HG03025 (cell line): ENCODE results near the gene KIFBP.
"Not testable (repeated sequence)": the region's sequence is repeated elsewhere in the genome, so short reads cannot be mapped to it uniquely, and the experiment has no call there.

Experiments
- ATAC-seq: cut with Tn5 transposase; IDR thresholded peaks from one replicate; pipeline ENCODE4 v1.9.1; 2021; ENCODE audit warnings: mild to moderate bottlenecking, moderate library complexity; ENCODE audit not compliant: unreplicated experiment, low FRiP score

KIFBP gene

GRCh38 chr10:68988530-68989316, at the start of gene KIFBP:
TSS of gene KIFBP (plus strand) at chr10:68988803. CDS start at chr10:68988833, 30 bp downstream.
- ATAC-seq: peak; percentile 72

- no peak for ATAC-seq
Observed at GRCh38 chr10:68938884-68939283, 49.7 kb upstream of the KIFBP start.

GRCh38 chr10:68940917-68941316, 47.7 kb upstream of the KIFBP start:
- ATAC-seq: not testable (repeated sequence)

DNA sequence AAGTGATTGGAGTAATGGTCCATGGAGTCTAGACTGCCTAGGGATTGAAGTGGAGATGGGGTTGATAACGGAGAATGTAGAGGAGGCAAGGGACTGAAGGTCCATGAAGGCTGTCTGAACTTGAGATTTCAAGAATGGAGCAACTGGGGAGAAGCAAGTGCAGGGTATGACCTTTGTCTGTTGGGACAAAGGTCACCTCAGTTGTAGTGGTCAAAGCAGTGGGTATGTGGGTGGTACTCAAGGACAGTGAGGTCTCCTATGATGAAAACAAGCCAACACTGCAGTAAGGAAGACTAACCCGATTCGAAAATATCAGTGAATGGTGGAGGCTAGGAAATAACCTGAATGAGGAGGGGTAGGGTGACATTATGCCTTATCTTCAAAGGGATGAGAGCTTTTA, 38.0 kb upstream of the KIFBP start:
- no peak for ATAC-seq

DNA sequence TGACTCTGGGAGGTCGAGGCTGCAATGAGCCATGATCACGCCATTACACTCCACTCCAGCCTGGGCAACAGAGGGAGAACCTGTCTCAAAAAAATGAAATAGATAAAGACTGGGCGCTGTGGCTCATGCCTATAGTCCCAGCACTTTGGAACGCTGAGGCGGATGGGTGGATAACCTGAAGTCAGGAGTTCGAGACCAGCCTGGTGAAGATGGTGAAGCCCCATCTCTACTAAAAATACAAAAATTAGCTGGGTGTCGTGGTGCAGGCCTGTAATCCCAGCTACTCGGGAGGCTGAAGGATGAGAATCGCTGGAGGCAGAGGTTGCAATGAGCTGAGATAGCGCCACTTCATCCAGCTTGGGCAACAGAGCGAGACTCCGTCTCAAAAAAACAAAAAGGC, 33.7 kb upstream of the KIFBP start:
- no peak for ATAC-seq

DNA sequence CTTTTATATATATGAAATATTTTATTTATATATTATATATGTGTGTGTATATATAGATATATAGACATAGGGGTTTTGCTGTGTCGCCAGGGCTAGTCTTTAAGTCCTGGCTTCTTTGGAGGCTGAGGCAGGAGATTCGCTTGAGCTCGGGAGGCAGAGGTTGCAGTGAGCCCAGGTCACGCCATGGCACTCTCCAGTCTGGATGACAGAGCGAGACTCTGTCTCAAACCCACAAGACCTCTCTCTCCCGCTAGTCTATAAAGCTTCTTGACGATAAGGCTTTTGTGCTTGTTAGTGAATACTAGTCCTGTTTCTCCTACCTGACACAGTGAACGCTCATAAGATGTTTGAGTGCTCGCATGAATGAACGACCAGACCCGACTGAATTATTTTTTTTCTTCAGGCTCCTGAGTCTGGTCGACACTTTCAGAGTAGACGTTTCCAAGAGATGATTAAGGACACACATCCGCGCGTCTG, 33.2 kb upstream of the KIFBP start:
- ATAC-seq: no peak

- ATAC-seq: peak; percentile 87
Observed at GRCh38 chr10:68955832-68956532, 32.6 kb upstream of the KIFBP start, which contains the start of gene DDX21. TSS of gene DDX21 (plus strand) at chr10:68956170. CDS start at chr10:68956226, 56 bp downstream.

DNA sequence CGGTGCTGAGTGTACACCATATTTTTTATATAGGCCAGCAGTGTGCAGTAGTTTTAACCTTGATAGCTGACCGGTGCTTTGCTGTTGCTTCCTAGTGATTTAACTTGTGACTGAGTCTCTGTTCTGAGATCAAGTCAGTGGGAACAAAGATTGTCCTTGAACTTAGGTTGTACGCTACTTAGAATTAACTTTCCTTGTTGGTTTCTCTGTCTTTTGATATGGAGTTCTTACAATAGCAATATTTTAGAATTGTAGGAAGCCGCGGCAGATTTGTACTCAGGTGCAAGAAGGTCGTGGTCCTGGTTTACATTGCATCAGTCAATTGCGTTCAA, 31.4 kb upstream of the KIFBP start:
- ATAC-seq: no peak

DNA sequence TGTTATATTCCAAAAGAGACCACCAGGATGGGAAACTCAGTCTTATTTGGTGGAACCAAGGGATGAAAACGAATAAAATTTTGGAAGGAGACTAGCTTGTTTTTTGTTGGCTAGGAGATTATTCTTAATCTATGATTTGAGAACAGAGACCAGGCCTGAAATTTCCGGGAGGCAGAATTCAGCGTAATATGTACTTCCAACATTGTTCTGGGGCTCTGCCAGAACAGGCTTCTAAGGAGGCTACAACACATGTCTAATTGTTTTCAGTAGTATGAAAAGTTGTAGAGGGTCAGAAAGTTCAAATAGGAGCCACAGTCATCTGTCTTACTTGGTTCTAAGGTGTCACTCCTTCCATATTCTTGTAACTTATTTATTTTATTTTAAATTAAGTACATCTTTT, 30.9 kb upstream of the KIFBP start:
- no peak for ATAC-seq

GRCh38 chr10:68959695-68960527, 28.7 kb upstream of the KIFBP start:
- no peak for ATAC-seq

- ATAC-seq: no peak
Observed at GRCh38 chr10:68963151-68963550, 25.5 kb upstream of the KIFBP start.

DNA sequence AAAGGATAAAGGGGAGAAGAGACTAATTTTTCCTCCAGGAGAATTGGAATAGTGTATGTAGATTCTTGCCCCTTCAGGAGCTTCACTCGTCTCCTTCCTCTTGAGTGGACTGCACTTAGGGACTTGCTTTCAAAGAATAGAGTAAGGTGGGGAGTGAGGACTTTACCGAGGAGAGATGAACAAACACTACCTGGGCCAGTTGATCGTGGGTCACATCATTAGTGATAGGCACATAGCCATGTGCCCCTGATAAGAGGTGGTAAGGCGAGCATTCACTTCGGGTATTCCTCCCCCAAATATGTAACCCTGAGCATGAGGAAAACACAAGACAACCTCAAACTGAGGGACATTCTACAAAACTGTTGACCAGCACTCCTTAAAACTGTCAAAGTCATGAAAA, 14.6 kb upstream of the KIFBP start:
- ATAC-seq: no peak

GRCh38 chr10:68975936-68976473, 12.6 kb upstream of the KIFBP start:
- not testable (repeated sequence) for ATAC-seq

DNA sequence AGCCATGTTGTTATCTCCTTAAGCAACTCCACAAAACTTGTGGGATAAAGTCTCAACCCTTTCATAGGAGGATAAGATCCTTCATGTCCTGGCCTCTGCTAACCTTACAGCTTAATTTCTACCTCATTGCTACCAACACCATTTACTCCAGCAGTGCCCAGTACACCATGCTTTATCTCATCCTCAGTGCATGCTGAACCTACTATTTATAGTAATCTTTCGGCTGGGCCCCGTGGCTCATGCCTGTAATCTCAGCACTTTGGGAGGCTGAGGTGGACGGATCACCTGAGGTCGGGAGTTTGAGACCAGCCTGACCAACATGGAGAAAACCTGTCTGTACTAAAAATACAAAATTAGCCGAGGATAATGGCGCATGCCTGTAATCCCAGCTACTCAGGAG, 8.9 kb upstream of the KIFBP start:
- not testable (repeated sequence) for ATAC-seq

DNA sequence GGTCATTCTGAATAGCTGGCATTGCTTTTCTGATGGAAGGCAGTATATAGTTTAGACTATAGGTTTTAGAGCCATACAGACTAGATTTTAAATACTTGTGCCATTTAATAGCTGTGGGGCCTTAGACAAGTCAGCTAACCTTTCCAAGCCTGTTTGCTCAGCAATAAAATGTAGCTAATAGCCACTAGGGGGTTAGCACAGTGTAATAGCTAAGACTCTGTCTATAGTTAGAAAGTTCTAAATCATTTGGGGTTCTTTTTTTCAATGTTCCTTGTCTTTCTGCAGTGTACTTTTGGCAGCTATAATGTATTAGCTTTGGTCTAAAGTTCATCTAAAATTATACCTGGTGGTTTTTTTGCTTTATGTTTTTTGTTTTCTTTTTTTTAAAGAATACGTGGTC, 7.5 kb upstream of the KIFBP start:
- ATAC-seq: no peak

GRCh38 chr10:68982389-68982788, 6.2 kb upstream of the KIFBP start:
- no peak for ATAC-seq

- no peak for ATAC-seq
Observed at GRCh38 chr10:68987611-68988010, 992 bp upstream of the KIFBP start.

GRCh38 chr10:68989317-68989990, 851 bp downstream of the KIFBP start:
- ATAC-seq: no peak

DNA sequence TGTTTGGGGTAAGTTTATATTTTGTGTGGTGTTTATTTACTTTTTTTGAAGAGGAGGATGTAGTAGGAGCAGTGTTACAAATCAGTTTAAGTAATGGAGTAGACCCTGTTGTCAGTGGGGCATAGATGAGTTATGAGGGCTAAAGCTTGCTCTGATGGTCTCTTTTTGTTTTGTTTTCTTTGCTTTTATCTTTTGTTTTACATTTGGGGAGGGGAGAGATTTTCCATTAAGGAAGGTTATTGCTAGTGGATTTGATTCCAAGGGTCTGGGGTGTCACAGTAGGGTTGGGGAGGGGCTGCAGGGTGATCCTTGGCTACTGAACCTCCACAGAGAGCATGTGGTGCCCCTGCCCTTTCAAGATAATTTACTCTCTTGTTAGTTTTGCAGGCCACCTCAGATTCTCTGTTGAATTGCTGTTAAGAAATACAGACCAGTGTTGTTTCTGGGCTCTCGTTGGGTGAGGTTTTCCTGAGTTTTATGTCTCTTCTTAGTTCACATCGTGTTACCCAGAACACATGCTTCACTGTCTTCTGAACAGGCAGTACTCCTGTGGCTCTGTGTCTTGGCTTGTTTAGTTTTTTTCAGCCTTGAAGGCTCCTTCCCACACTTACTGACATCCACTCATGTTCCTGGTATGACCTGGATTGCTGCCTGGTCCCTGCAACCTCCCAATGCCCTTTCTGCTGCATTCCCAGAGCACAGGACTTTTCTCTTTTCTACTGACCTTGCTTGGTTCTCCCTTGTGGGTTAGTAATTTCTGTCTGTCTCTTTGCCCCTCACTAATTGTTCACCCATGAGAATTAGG, 4.2 kb downstream of the KIFBP start:
- no peak for ATAC-seq
